Fibroblast of lung (primary cell): ENCODE measurements around the gene BCDIN3D. TPM values are rescaled to one million over a fixed set of nuclear protein-coding genes. Genes with fewer than 3 reads are reported as not detected.
A peak's percentile ranks its signal among the peaks of the same experiment; 100 is the strongest.
"Not testable (repeated sequence)": the region's sequence is repeated elsewhere in the genome, so short reads cannot be mapped to it uniquely, and the experiment has no call there.

Experiments used
- DNase-seq, 2 donors: peaks; one replicate each; pipeline versions ENCODE4 v3.0.0 to v3.0.0-alpha.2; 2010; ENCODE audit warnings: low read depth in 2 of 2
- H2AFZ ChIP-seq: 2 replicates; pipeline ENCODE4 v1.5.1; 2012; ENCODE audit warnings: low read length, control low read depth, inconsistent platforms
- H3K27ac ChIP-seq: 2 replicates; pipeline ENCODE4 v1.5.1; 2011; ENCODE audit warnings: low read length, control low read depth; ENCODE audit not compliant: insufficient read depth
- H3K27me3 ChIP-seq: 2 replicates; pipeline ENCODE4 v1.5.1; 2011; ENCODE audit warnings: mild to moderate bottlenecking, low read length; ENCODE audit not compliant: control insufficient read depth, insufficient read depth
- H3K36me3 ChIP-seq: 2 replicates; pipeline ENCODE4 v1.5.1; 2011; ENCODE audit warnings: low read length; ENCODE audit not compliant: control insufficient read depth, insufficient read depth
- H3K4me1 ChIP-seq: 2 replicates; pipeline ENCODE4 v1.5.1; 2011; ENCODE audit warnings: low read length; ENCODE audit not compliant: control insufficient read depth, insufficient read depth; ENCODE audit errors: extremely low read depth
- H3K4me2 ChIP-seq: 2 replicates; pipeline ENCODE4 v1.5.1; 2011; ENCODE audit warnings: low read length, control low read depth; ENCODE audit not compliant: insufficient read depth; ENCODE audit errors: extremely low read depth
- H3K4me3 ChIP-seq, 4 experiments: fragments of 200-600 bp in 1 of 4; sonication (generic) in 1 of 4; replicated peaks in 1 of 4; 2 replicates each; pipeline ENCODE4 v1.5.1; 2011 to 2016; ENCODE audit warnings: low read length in 4 of 4, low read depth in 3 of 4, mild to moderate bottlenecking in 3 of 4, control low read depth in 2 of 4, inconsistent platforms in 1 of 4, mixed read lengths in 1 of 4; ENCODE audit not compliant: insufficient read depth in 1 of 4; ENCODE audit errors: control extremely low read depth in 1 of 4
- H3K79me2 ChIP-seq: 2 replicates; pipeline ENCODE4 v1.5.1; 2012; ENCODE audit warnings: mild to moderate bottlenecking, low read length, inconsistent platforms; ENCODE audit not compliant: control insufficient read depth, insufficient read depth
- H3K9ac ChIP-seq: 2 replicates; pipeline ENCODE4 v1.5.1; 2011; ENCODE audit warnings: mild to moderate bottlenecking, low read length, control low read depth; ENCODE audit not compliant: insufficient read depth
- H3K9me3 ChIP-seq: 2 replicates; pipeline ENCODE4 v1.5.1; 2012; ENCODE audit warnings: low read depth, low read length; ENCODE audit not compliant: control insufficient read depth, insufficient read depth
- H4K20me1 ChIP-seq: 2 replicates; pipeline ENCODE4 v1.5.1; 2011; ENCODE audit warnings: low read length; ENCODE audit not compliant: control insufficient read depth, insufficient read depth; ENCODE audit errors: extremely low read depth
- CTCF ChIP-seq, 2 donors: IDR thresholded peaks in 1 of 2; conservative IDR thresholded peaks in 1 of 2; 1 replicate in 1 of 2; 2 replicates in 1 of 2; pipeline ENCODE4 v1.5.1; 2011 to 2012; ENCODE audit warnings: low read length in 2 of 2, control low read depth in 1 of 2, inconsistent platforms in 1 of 2, low read depth in 1 of 2, mild to moderate bottlenecking in 1 of 2
- EZH2 ChIP-seq: IDR thresholded peaks from 2 replicates; pipeline ENCODE4 v1.5.1; 2012; ENCODE audit warnings: low read length, control low read depth, mild to moderate bottlenecking; ENCODE audit errors: missing control alignments
- polyA plus RNA-seq, 2 donors: library from polyadenylated mRNA; depleted of rRNA in 1 of 2; stranded (reverse) in 1 of 2; unstranded in 1 of 2; fragments of >200 nt; gene quantifications; 2 replicates each; pipeline ENCODE4 v1.2.1, GENCODE V29; 2011 to 2012; ENCODE audit warnings: missing spikeins in 1 of 2
- total RNA-seq: library from RNA; depleted of rRNA; stranded (reverse); fragments of >200 nt; gene quantifications from 2 replicates; pipeline ENCODE4 v1.2.1, GENCODE V29; 2014

Gene BCDIN3D
- total and polyA plus RNA-seq, 2 donors (not counting 1 experiment from before 2014, with no cell fraction given) = 3.2 to 4.5 TPM

- H3K4me1 ChIP-seq = peaks cover 15% of the 10 kb centered on the region
- no peak overlapping the region for H3K27ac ChIP-seq
- H3K36me3 ChIP-seq = no peaks in the 10 kb centered on the region
- TF ChIP-seq EZH2 (no peak), CTCF (conservative IDR thresholded peaks at IDR 0.05 in 1 of 2, IDR thresholded peaks at IDR 0.05 in 1 of 2; ENCODE audit: low read depth in 1 of 2, low read length in 2 of 2) (no peak)
- no peak overlapping the region for H2AFZ ChIP-seq
- no peaks in the 10 kb centered on the region for H3K9me3 ChIP-seq
- no peaks in the 10 kb centered on the region for H4K20me1 ChIP-seq
- DNase-seq = peak; percentile 22 to 60
- H3K27me3 ChIP-seq = peaks cover 5% of the 10 kb centered on the region
- H3K79me2 ChIP-seq = no peaks in the 10 kb centered on the region
- no peak overlapping the region for H3K9ac ChIP-seq
- no peak overlapping the region for H3K4me3 ChIP-seq
- no peak overlapping the region for H3K4me2 ChIP-seq
Observed at GRCh38 chr12:49872781-49873181, 29.9 kb upstream of the BCDIN3D start.

- no peaks in the 10 kb centered on the region for H3K79me2 ChIP-seq
- peaks cover 8% of the 10 kb centered on the region for H3K27me3 ChIP-seq
- no peak overlapping the region for H3K9ac ChIP-seq
- H3K4me3 ChIP-seq = no peak overlapping the region
- H3K36me3 ChIP-seq = no peaks in the 10 kb centered on the region
- H4K20me1 ChIP-seq = no peaks in the 10 kb centered on the region
- no peaks in the 10 kb centered on the region for H3K9me3 ChIP-seq
- no peak overlapping the region for H3K4me2 ChIP-seq
- TF ChIP-seq CTCF (conservative IDR thresholded peaks at IDR 0.05 in 1 of 2, IDR thresholded peaks at IDR 0.05 in 1 of 2; ENCODE audit: low read depth in 1 of 2, low read length in 2 of 2) = no peak
- no peak for TF ChIP-seq EZH2
- no peak overlapping the region for H3K27ac ChIP-seq
- H2AFZ ChIP-seq = no peak overlapping the region
- peaks cover 17% of the 10 kb centered on the region for H3K4me1 ChIP-seq
- DNase-seq = no peak
Observed at GRCh38 chr12:49872381-49872780, 29.5 kb upstream of the BCDIN3D start.

GRCh38 chr12:49871811-49872251 is 28.9 kb upstream of the BCDIN3D start:
- H4K20me1 ChIP-seq, H3K9ac ChIP-seq: not testable (repeated sequence)

GRCh38 chr12:49871263-49871561 is 28.3 kb upstream of the BCDIN3D start:
- peaks cover 18% of the 10 kb centered on the region for H3K4me1 ChIP-seq
- no peaks in the 10 kb centered on the region for H3K36me3 ChIP-seq

More at GRCh38 chr12:49871811-49872251, 28.9 kb upstream of the BCDIN3D start:
- H3K27ac ChIP-seq, H2AFZ ChIP-seq, H3K4me3 ChIP-seq, H3K27me3 ChIP-seq, H3K79me2 ChIP-seq, H3K4me2 ChIP-seq, H3K9me3 ChIP-seq, H3K36me3 ChIP-seq: not testable (repeated sequence)
- peak in 1 of 2 donors; percentile 40 for DNase-seq
- H3K4me1 ChIP-seq = peaks cover 18% of the 10 kb centered on the region

More at GRCh38 chr12:49871263-49871561, 28.3 kb upstream of the BCDIN3D start:
- TF ChIP-seq EZH2 (no peak), CTCF (conservative IDR thresholded peaks at IDR 0.05 in 1 of 2, IDR thresholded peaks at IDR 0.05 in 1 of 2; ENCODE audit: low read depth in 1 of 2, low read length in 2 of 2) (no peak)
- Histone ChIP-seq H2AFZ (no peak overlapping the region), H3K27me3 (peaks cover 8% of the 10 kb centered on the region), H3K9ac (no peak overlapping the region), H3K9me3 (no peaks in the 10 kb centered on the region), H3K4me3 (no peak overlapping the region), H3K27ac (no peak overlapping the region), H4K20me1 (no peaks in the 10 kb centered on the region), H3K79me2 (no peaks in the 10 kb centered on the region), H3K4me2 (no peak overlapping the region)
- DNase-seq = no peak
